CD4-positive, alpha-beta T cell treated with Interleukin-6 for 4 hours (primary cell): Measurements from ENCODE around the gene BCCIP.

Experiments used
- DNase-seq: peaks from one replicate; pipeline ENCODE4 v3.0.0-alpha.2; 2020; ENCODE audit warnings: mixed read lengths

BCCIP gene

GRCh38 chr10:125799451-125800182, 23.7 kb upstream of the BCCIP start:
- DNase-seq = no peak

DNA sequence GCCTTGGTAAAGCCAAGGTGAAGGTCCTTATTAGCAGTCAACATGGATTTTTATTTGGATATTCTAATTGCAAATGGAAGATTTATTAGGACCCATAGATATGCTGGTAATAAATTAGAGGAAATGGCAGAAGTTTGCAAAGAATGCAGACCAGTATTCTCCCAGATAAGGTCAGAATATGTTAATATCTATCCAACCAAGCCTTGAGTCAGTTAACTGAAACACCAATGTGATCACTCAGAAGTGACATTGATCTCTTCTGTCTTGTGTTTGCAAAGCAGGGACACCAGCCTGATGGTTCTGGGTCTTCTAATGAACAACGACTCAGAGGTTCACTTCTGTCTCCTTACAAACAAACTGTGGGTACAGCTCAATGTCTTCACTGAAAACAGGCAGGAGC, 21.8 kb upstream of the BCCIP start:
- no peak for DNase-seq

DNA sequence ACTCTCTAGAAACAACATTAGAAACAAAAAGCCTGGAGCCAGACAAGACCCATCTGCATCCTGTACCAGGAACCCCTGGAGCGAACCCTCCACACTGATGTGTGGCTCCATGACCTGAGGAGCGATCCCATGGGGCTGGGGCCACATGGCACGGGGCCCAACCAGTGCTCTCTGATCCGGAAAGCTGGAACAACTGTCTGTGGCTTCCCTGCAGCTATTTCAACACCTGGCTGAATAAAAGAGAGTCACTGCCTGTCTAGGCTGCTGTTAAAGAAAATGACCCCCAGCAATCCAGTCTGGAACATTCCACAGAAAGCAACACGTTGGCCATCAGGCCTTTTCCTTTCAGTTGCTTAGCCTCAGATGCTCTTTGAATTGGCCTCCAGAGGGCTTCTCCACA, 21.2 kb upstream of the BCCIP start:
- DNase-seq = no peak

DNA sequence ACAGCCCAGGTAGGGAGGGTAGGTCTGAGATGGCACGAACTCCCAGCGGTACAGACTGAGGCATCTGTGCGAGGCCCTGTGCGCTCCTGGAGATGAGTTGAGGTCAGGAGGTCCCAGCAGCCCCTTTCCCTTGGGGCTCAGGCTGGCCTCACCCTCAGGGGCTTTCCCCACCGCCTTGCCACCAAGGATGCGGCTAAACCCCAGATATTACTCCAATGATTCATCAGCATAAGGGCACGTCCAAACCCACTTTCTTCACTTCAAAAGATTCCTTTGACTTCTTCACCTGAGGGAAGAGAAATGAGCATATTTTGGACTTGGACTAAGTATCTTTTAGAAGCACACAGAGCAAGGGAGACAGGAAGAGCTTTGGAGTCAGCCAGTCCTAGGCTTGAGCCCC, 20.6 kb upstream of the BCCIP start:
- DNase-seq = no peak

GRCh38 chr10:125808047-125808446, 15.3 kb upstream of the BCCIP start:
- DNase-seq = no peak

DNA sequence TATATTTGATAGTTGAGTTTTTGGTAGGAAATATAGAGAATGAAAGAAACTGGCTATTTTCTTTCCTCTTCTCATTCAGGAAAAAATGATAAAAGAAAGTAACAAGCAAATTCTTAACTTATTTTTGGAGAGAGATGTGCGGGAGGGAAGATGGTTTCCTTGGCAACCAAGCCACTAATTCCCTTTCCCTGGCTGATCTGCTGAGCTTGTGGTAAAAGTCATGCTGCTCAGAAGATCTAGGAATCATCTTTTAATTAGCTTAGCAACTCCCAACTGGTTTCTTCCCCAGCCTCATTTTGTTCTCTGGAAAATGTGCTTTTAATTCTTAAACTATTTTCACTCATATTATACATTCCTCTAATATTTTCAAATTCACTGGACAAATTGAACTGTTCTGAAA, 12.1 kb upstream of the BCCIP start:
- no peak for DNase-seq

DNA sequence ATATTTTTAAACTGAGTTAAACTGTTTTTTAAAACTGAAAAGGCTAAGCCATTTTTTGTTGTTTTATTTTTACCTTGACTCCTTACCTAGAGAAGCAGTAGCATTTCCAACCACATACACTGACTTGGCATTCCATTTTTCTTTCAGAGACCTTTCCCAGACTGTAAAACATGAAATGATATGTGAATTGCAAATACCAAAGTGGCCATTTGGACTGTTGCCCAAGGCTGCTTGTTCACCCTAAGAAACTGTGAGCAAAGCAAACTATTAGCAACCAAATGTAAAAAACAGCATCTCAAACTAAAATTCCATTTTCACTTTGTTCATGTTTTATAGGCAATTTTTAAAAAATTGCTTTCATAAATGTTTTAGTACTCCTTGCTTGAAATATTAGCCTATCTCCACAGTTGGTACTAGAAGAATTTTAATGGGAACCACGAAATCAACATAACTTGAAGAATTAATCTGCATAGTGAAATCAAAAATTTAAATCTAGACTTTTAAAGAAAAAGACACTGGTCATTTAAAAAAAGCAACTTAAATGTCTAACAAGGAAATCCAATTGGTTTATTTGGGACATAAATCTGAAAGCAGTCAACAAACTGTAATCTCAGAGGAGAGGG, 11.1 kb upstream of the BCCIP start:
- no peak for DNase-seq

DNA sequence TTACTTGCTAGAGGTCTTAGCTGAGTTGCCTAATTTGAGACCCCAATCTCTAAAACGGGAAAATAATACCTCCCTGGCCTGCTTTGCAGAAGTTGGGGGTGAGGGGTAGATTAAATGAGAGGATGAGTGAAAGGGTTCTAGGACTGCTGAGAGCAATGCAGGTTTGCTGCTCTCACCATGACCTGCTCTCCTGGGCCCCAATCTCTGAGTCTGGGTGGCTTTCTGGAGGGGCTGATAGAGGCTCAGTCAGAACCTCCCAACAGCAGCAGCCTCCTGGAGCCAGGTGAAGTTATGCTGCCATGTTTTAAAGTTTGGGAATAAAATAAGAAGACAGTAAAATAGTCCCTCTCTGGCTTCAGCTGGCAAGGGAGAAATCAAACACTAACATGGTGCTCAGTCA, 7.6 kb upstream of the BCCIP start:
- DNase-seq = no peak

- no peak for DNase-seq
Measured at GRCh38 chr10:125816548-125816947, 6.8 kb upstream of the BCCIP start.

DNA sequence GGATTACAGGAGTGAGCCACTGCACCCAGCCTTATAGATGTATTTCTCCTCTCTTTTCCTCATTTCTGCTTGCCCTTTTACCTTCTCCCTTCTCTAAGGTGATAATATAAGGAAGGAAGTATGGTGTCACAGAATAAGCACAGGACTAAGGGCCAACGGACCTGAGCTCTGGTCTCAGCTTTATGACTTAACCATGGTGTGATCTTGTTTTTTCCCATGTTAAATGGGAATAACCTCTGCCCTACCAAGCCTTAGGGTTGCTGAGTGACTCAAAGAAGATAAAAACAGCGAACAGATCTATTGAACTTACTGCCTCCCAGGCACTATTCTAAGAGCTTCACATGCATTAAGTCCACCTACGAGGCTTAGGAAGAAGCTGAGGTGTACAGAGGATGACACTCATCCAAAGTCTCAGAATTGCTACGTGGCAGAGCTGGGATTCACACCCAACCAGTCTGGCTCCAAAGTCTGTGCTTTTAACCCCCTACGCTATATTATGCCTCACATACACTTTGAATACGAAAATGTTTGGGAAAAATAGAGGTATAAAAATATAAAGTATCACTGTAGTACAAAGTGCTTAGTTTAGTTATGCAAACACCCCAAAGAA, 5.9 kb upstream of the BCCIP start:
- DNase-seq = no peak

- DNase-seq = no peak
Measured at GRCh38 chr10:125820701-125821100, 2.6 kb upstream of the BCCIP start.

DNA sequence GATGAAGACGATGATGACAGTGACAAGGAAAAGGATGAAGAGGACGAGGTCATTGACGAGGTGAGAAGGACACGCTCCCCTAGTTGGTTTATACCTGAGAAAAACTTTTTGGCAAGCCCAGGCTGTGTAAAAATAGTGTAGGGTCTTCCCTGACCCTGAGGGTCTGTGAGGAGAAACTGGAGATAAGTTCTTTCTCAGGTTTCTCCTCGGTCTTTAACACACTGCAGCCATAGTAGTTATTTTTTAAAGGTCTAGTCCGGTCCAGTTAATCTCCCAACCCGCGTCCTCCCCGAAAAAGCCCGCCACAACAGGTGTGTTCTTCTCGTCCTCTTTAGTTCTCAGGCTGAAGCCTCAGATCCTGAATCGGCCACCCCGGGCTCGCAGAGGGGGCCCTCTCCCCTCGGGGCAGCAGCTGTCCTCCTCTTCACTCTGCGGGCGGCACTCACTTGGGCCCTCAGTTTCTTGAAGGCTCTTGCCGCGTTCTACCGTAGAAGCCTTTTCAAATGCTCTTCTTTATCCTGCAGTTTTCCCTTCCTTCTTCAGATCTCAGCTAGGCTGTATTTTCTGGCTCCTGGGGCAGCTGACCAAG, 411 bp downstream of the BCCIP start:
- no peak for DNase-seq

GRCh38 chr10:125824736-125825135, 1.4 kb downstream of the BCCIP start:
- no peak for DNase-seq

GRCh38 chr10:125827133-125827532, 3.8 kb downstream of the BCCIP start:
- DNase-seq = no peak

DNA sequence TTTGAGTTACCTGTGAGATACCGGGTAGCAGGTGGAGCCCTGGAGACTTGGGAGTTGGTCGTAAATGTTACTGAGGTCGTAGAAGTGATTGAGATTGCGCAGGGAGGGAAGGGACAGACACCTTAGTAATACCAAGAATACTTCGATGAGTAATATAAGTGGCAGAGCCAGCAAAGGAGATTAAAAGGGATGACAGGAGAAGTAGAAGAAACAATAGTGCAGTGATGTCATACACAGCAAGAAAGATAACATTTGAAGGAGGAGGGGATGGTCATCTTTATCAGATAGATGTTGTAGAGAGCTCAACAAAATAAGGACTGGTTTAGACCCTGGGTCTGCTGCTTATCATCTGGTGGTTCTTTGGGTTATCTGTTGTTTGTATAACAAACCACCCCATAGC, 5.0 kb downstream of the BCCIP start:
- DNase-seq = no peak

- DNase-seq = no peak
Measured at GRCh38 chr10:125836746-125837145, 13.4 kb downstream of the BCCIP start.

DNA sequence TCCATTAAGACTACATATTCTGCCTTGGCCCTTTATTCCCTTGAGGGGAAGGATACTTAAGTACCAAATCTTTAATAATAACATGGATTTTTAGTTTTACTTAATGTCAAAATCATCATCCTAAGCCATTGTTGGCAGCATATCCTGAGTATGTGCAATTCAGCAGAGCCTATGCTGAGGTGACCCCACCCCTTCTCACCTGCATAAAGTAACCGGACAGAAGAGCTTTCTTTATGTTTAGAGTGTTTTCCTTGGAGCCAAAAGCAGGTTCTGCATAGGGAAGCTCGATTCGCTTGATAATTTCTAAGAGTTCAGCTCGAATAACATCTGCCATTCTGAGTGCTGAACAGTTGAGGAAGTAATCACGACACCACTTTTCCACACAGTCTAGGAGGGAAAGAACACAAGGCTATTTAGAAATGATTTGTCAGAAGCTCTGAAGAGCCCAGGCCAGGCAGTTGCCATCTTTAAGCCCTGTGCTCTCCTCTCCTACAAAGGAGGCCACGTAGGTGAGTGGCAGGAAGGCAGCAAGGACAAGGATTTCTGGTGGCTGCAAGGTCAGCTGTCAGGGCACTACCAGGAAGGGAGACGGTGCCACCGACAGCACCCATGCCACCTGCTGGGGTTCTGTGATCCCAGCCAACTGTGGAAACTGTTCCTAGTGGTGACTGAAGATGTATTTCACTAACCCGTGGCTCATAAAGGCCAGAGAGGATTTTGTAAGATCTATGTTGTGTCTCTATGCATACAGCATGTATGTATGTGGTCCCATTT, 15.6 kb downstream of the BCCIP start:
- DNase-seq = no peak

GRCh38 chr10:125840406-125840805, 17.1 kb downstream of the BCCIP start:
- DNase-seq = no peak

GRCh38 chr10:125840955-125841354, 17.6 kb downstream of the BCCIP start:
- DNase-seq = no peak

GRCh38 chr10:125843603-125844329, 20.4 kb downstream of the BCCIP start:
- no peak for DNase-seq

DNA sequence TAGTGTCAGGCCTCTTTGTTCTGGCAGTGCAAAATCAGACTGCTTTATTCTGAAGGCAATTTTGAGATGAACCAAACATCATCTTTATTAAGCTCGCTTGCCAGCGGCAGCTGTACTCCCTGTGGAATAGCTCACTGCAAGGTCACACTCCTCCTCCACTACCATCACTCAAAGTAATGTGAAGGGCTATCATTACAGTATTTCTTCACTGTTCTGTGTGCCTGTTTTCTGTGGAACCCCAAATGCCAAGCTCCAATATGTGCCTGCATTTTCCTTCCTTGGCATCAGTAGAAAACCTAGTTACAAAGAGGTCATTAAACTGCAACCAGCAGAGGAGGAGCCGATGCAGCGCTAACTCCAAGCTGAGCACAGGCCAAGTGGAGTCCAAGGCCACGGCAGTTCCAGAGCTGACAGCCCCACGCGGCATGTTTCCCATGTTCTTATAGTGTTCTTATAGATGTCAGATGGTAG, 21.4 kb downstream of the BCCIP start:
- no peak for DNase-seq

GRCh38 chr10:125845617-125846016, 22.3 kb downstream of the BCCIP start:
- no peak for DNase-seq
